HG03521 (cell line): ENCODE results near the gene ZNF439.
"Not testable (repeated sequence)": the region's sequence is repeated elsewhere in the genome, so short reads cannot be mapped to it uniquely, and the experiment has no call there.

Experiments
- ATAC-seq: cut with Tn5 transposase; IDR thresholded peaks from one replicate; pipeline ENCODE4 v1.9.1; 2021; ENCODE audit warnings: mild to moderate bottlenecking, moderate library complexity; ENCODE audit not compliant: unreplicated experiment

Gene ZNF439

DNA sequence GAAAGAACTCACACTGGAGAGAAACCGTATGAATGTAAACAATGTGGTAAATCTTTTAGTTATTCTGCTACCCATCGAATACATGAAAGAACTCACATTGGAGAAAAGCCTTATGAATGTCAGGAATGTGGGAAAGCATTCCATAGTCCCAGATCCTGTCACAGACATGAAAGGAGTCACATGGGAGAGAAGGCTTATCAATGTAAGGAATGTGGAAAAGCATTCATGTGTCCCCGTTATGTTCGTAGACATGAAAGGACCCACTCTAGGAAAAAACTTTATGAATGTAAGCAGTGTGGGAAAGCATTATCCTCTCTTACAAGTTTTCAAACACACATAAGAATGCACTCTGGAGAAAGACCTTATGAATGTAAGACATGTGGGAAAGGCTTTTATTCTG, 19.2 kb downstream of the ZNF439 start:
- ATAC-seq: not testable (repeated sequence)

DNA sequence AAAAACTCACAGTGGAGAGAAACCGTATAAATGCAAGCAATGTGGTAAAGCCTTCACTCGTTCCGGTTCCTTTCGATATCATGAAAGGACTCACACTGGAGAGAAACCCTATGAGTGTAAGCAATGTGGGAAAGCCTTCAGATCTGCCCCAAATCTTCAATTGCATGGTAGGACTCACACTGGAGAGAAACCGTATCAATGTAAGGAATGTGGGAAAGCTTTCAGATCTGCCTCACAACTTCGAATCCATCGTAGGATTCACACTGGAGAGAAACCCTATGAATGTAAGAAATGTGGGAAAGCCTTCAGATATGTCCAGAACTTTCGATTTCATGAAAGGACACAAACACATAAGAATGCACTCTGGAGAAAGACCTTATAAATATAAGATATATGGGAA, 19.7 kb downstream of the ZNF439 start:
- no peak for ATAC-seq

DNA sequence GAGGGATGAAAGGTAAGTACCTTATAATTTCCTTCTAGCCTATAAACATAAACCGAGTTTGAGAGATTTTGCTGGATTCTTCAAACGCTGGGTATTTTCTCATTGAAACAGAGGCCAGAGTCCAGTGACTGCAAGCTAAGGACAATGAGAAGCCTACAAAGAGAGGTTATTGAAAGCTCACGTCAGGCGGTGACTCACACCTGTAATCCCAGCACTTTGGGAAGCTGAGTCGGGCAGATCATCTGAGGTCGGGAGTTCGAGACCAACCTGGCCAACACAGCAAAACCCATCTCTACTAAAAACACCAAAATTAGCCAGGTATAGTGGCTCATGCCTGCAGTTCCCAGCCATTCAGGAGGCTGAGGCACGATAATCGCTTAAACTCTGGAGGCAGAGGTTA, 24.1 kb downstream of the ZNF439 start:
- ATAC-seq: no peak

DNA sequence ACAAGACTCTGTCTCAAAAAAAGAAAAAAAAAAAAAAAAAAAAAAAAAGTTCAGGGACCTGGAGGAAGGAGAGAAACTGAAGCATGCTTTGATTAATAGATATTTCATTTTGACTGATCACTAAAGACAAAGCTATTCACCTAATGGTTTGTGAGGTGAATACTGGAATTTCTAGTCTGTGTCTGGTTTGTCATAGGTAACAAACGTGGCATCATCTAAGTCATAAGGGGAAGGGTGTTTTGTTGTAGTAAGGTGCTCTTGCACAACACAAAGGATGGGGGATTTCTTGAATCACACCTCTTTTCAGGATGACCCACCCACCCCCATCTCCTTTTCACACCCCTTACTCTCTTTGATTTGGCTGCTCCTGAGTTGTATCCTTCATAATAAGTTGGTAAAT, 25.2 kb downstream of the ZNF439 start:
- no peak for ATAC-seq

DNA sequence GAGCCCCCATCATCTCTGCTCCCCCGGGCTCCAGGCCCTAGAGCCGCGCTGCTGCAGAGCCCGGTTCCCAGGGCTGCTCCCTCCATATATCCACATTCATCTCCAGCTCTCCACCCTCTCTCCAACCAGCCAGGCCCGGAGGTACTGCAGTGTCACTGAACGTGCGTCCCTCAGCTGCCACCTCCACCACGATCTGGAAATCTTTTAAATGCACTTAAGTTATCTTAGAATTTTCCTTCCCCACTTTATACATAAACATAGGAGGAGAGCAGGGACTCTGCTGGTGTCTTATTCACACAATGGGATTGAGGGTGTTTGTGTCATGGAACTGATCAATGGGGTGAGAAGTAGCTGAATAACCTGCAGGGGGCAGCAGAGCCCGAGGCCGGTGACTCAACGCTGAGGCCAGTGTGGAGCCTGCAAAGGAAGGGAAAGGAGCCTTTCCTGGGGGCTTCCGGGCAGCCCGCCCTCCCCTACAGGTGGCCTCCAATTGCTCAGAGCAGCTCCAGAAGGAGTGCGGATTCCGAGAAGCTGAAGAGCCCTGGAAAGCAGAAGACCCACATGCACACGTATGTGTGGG, 31.3 kb downstream of the ZNF439 start:
- not testable (repeated sequence) for ATAC-seq

DNA sequence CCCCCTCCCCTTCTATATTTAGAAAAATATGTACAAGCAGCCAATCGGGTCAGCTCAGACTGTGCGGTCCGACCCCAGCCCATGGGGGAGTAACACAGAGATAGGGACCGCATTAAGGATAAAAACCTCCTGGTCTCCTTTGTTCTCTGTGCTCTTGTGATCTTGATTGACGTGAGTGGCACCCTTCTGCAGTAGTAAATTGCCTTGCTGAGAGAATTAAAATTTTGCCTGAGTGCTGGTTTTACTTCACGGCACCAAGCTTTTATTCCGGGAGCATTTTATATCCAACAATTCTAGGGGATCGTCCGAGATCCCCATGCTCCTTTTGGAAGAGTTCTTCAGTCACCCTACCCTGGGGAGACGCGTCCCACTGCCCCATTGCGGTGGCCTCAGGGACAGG, 32.1 kb downstream of the ZNF439 start:
- ATAC-seq: no peak

DNA sequence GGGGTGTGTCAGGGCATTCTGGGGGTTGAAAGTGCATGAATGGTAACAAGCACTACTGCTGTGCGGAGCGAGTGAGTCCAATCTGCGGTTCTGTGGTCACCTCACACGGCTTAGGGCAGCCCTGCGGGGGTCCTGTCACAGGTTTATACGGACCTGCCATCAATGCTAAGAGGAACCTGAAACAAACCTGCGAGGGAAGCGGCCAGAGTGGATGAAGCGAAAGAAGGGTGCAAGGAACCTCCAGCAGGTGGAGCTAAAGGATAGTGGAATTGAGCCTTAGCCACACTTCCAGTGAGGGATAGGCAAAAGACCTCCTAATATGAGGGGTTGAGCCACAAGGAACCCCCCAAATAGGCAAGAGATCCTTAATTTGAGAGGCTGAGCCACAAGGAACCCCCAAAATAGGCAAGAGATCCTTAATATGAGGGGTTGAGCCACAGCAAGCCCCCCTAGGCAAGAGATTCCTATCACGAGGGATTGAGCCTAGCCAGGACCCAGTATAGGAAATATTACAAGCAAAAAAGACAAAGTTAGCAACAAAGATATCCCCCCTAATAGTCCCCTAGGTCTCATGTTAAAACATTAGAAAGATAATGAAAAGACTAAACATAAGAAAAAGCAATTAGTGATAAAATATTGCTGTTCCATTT, 32.8 kb downstream of the ZNF439 start:
- no peak for ATAC-seq

DNA sequence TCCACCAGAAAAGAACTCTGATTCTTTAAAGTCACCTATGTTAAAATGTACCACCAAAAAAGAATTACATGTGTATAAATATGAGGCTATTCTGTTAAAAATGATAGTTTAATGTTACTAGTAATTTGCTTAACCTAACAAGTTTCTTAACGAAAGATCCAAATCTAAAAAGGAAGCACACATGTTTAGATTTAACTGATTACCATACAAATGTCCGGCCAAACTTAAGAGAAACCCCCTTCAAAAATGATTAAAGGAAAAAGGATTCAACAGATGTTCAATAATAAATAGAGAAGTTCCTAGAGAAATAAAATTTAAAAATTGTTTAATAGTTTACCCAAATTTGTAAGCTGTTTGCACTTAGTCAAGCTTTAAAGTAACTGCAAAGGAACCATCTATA, 34.1 kb downstream of the ZNF439 start:
- ATAC-seq: no peak

DNA sequence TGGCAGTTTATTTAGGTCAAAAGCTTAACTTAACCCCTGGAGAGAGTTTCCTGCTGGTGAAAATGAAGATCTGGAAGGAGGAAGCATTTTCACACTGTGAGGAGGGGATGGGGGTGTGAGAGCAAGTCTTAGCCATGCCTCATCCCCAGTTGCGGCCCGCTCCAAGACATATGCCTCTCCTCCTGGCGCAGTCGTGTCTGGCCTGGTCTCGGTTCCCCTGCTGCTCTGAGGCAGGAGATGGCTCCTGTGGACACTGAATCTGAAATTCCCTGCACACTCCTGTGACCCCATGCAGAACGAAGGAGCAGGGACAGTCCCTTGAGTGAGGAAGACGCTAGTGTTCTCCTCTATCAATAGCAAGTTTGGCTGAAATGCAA, 38.7 kb downstream of the ZNF439 start:
- no peak for ATAC-seq

DNA sequence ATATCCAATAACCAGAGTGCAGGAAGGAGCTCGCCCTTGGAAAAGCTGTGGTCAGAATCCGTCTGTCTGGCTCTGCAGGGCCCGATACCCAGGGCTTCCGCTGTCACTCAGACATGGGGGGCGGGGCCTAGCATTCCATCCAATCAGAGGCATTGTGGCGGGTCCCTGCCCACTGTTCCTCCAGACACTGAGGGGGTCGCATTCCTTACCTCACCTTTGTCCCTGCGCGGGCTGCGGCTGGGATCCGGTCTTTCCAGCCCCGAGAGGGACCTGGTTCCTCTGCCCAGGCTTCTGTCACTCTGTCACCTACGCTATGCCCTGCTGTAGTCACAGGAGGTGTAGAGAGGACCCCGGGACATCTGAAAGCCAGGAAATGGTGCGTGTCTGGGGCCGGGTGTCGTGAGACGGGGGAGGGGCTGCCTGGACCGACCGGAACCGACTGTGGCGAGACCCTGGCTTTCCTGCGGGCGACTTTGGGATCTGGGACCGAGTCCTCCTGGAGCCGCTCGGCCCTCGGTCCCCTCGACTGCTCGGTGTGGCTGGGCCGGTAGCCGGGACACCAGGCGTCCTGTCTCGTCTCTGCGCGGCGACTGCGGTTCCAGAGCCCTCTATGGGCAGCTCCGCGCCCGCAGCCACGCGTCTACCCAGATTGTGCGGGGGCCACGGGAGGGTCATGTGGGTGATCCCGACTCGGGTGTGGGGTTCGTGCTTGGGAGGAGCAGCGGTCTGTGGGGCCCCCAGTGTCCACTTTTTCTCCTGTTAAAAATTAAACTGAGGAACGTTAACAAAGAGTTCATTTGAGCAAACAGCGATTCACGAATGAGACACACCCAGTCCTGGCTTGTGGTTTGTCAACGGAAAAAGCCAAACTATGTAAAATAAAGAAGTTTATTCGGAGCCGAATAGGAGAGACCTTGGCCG, 39.3 kb downstream of the ZNF439 start, which contains the start of gene ZNF69:
Gene ZNF69 (plus strand): TSS at position 172 of the 921 bp plus-strand sequence. CDS start 142 bp downstream, at position 314.
- no peak for ATAC-seq

DNA sequence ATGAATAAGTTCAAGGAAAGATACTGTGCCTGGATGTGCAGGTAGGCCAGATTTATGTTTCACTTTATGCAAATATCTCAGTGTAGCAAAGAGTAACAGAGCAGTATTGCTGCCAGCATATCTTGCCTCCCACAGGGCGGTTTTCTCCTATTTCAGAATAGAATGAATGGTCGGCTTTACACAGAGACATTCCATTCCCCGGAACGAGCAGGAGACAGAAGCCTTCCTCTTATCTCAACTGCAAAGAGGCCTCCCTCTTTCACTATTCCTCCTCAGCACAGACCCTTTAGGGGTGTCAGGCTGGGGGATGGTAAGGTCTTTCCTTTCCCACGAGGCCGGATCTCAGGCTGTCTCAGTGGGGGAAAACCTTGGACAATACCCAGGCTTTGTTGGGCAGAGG, 41.4 kb downstream of the ZNF439 start:
- not testable (repeated sequence) for ATAC-seq

DNA sequence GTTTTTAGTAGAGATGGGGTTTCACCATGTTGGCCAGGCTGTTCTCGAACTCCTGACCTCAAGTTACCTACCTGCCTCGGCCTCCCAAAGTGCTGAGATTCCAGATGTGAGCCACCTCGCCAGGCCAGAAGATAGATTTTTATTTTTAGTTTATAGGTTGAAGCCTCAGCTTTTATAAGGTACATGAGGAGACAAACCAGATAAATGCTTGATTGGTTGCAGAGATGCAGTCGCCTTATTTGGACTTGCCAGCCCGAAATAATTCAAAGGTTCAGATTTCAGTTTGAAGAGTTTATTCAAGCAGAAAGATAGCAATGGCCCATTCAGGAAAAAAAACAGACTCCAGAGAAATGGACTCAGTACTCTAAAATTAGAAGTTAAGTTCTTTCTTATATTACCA, 42.1 kb downstream of the ZNF439 start:
- ATAC-seq: no peak

DNA sequence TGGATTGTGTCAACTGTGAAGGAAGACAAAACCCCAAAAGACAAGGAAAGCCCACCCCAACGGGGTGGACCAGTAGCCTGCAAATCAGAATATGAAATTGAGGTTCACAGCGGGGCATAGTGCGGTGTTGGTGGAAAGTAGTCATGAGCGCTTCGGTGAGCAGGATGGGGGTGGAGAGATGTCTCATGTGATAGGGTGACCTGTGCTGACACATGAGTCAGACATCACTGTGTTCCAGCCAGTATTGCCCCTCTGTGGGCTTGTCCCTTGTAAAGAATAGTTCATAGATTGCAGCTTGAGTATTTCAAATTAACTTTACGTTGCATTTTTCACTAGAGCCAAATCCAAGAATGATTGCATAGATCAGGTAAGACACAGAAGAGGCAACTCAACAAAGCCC, 46.3 kb downstream of the ZNF439 start:
- ATAC-seq: no peak

DNA sequence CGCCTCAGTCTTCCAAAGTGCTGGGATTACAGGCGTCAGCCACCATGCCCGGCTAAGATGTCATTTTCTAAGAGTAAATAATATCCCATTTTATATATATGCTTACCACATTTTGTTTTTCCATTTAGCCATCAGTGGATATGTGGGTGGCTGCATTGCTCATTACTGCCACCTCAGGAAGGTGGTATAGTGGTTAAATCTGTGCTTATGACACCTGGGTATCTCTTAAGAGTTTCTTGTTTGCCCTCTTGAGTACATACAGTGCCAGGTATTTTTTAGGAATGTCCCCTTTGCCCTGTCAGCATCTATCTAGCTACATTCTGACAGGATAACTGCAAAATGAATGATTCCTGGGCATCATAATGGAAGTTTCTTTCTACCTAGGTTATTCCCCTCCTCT, 53.7 kb downstream of the ZNF439 start:
- no peak for ATAC-seq

DNA sequence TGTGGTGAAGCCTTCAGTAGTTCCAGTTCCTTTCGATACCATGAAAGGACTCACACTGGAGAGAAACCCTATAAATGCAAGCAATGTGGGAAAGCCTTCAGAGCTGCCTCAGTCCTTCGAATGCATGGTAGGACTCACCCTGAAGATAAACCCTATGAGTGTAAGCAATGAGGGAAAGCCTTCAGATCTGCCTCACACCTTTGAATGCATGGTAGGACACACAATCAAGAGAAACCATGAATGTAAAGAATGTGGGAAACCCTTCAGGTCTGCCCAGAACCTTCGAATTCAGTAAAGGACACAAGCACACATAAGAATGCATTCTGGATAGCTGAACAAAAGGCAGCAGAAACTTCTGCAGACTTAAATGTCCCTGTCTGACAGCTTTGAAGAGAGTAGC, 57.4 kb downstream of the ZNF439 start:
- ATAC-seq: no peak

DNA sequence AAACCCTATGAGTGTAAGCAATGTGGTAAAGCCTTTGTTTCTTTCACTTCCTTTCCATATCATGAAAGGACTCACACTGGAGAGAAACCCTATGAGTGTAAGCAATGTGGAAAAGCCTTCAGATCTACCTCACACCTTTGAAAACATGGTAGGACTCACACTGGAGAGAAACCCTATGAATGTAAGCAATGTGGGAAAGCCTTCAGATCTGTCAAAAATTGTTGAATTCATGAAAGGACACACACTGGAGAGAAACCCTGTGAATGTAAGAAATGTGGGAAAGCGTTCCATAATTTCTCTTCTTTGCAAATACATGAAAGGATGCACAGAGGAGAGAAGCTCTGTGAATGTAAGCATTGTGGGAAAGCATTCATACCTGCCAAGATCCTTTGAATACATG, 63.4 kb downstream of the ZNF439 start:
- ATAC-seq: not testable (repeated sequence)

DNA sequence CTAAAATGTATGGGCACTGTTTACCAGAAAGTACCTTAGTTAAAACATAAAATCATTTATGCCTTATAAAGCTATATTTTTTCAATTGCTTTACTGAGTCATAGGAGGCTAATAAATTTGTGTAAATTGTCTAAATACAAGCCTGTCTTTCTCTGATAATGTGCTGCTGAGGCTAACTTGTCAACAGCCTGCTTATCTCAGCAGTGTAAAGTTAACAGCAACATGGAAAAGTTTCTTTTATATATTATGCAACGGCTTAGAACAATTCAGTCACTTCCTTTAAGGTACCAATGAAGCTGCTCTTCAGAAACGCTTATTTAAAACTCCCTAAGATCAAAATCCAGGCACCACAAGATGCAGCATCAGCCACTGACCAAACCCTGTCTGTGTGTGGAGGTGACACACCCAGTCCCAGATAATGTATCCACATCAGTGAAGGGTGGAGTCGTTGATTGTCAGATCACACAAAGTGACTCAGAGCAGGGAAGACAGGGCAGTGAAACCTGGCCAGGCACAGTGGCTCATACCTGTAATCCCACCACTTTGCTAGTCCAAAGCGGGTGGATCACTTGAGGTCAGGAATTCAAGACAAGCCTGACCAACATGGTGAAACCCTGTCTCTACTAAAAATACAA, 66.0 kb downstream of the ZNF439 start:
- ATAC-seq: not testable (repeated sequence)
